Upper lobe of left lung (tissue), 4 donors: ENCODE measurements around the gene SORCS1.

Source experiments
- CTCF ChIP-seq, 6 experiments: fragments of 450-650 bp in 4 of 6; fragments of 200-600 bp in 2 of 6; sonication (generic) in 2 of 6; IDR thresholded peaks; one replicate each; pipeline ENCODE4 v1.5.1; 2016 to 2019; ENCODE audit warnings: antibody characterized with exemption in 6 of 6
- EP300 ChIP-seq, 4 donors: sonication (generic); formaldehyde crosslinking; IDR thresholded peaks; one replicate each; pipeline ENCODE4 v1.5.1; 2017; ENCODE audit warnings: antibody characterized with exemption in 4 of 4, control low read depth in 2 of 4
- POLR2A ChIP-seq, 4 donors: fragments of 450-650 bp; IDR thresholded peaks; one replicate each; pipeline ENCODE4 v1.5.1; 2016 to 2017; ENCODE audit warnings: antibody characterized with exemption in 4 of 4, mild to moderate bottlenecking in 2 of 4
- POLR2AphosphoS5 ChIP-seq, 2 donors: sonication (generic); formaldehyde crosslinking; IDR thresholded peaks; one replicate each; pipeline ENCODE4 v1.5.1; 2017; ENCODE audit warnings: antibody characterized with exemption in 2 of 2

- TF ChIP-seq POLR2AphosphoS5 (IDR thresholded peaks at IDR 0.05) (no peak), CTCF (IDR thresholded peaks at IDR 0.05) (no peak), POLR2A (IDR thresholded peaks at IDR 0.05) (no peak), EP300 (IDR thresholded peaks at IDR 0.05) (no peak)
Measured at GRCh38 chr10:106625751-106626150, 538.8 kb downstream of the SORCS1 start.
